WERI-Rb-1 (cell line): ENCODE results near the gene CFAP57.
"Not testable (repeated sequence)": the region's sequence is repeated elsewhere in the genome, so short reads cannot be mapped to it uniquely, and the experiment has no call there.

ENCODE experiments used
- DNase-seq: peaks from one replicate; pipeline ENCODE4 v3.0.0-alpha.2; 2020
- H3K27ac ChIP-seq: fragments of 250-450 bp; sonication (Bioruptor Pico); 2 replicates; pipeline ENCODE4 v1.5.1; 2020; ENCODE audit warnings: mild to moderate bottlenecking, moderate library complexity
- H3K27me3 ChIP-seq: fragments of 250-450 bp; sonication (Bioruptor Pico); 2 replicates; pipeline ENCODE4 v1.5.1; 2021; ENCODE audit warnings: mild to moderate bottlenecking, low read depth, moderate library complexity; ENCODE audit not compliant: insufficient read depth, severe bottlenecking
- H3K36me3 ChIP-seq: fragments of 250-450 bp; sonication (Bioruptor Pico); 2 replicates; pipeline ENCODE4 v1.5.1; 2020; ENCODE audit warnings: mild to moderate bottlenecking, moderate library complexity
- H3K4me3 ChIP-seq: 2 replicates; pipeline ENCODE4 v1.5.1; 2011; ENCODE audit warnings: low read depth, mild to moderate bottlenecking, control low read depth, low read length
- H3K9me3 ChIP-seq: fragments of 250-450 bp; sonication (Bioruptor Pico); 2 replicates; pipeline ENCODE4 v1.5.1; 2021; ENCODE audit warnings: mild to moderate bottlenecking, moderate library complexity; ENCODE audit not compliant: severe bottlenecking
- TF ChIP-seq, protein P1 (sequence below): IDR thresholded peaks from 2 replicates; pipeline ENCODE4 v1.5.1; 2011; ENCODE audit warnings: low read depth, mild to moderate bottlenecking, control low read depth, inconsistent platforms, low read length

The CFAP57 gene

DNA sequence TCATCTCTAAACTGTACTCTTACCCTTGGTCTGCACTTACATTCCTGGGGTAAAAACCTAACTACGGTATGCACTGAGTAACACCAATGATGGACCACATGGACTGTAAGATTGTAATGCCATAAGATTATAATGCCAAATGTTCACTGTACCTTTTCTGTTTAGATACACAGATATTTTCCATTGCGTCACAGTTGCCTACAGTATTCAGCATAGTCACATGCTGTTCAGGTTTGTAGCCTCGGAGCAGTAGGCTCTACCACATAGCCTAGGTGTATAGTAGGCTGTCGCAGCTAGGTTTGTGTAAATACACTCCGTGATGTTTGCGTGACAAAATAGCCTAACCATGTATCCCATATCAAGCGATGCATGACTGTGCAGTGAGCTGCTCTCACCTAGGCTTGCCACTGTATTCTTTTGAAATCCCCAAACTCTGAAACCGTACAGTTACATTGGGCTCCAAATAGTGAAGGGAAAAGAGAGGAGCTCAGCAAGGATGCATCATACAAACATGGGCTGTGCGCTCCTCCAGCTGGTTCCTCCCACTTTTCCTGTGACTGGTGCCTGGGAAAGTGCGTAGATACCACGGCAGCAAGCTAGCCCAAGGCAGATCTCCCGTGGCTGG, 35.2 kb downstream of the CFAP57 start:
- Histone ChIP-seq H3K4me3 (no peak overlapping the region), H3K27ac (no peak overlapping the region)
- no peak for DNase-seq

DNA sequence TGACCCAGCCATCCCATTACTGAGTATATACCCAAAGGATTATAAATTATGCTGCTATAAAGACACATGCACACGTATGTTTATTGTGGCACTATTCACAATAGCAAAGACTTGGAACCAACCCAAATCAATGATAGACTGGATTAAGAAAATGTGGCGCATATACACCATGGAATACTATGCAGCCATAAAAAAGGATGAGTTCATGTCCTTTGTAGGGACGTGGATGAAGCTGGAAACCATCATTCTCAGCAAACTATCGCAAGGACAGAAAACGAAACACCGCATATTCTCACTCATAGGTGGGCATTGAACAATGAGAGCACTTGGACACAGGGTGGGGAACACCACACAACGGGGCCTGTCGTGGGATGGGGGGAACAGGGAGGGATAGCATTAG, 36.1 kb downstream of the CFAP57 start:
- H3K27me3 ChIP-seq, H3K36me3 ChIP-seq, H3K27ac ChIP-seq, H3K4me3 ChIP-seq, DNase-seq: not testable (repeated sequence)
- peaks cover 12% of the 10 kb centered on the region for H3K9me3 ChIP-seq

More for the DNA sequence above, 35.2 kb downstream of the CFAP57 start:
- Histone ChIP-seq H3K27me3 (no peaks in the 10 kb centered on the region), H3K9me3 (peaks cover 12% of the 10 kb centered on the region), H3K36me3 (no peaks in the 10 kb centered on the region)
- TF ChIP-seq, protein P1, sequence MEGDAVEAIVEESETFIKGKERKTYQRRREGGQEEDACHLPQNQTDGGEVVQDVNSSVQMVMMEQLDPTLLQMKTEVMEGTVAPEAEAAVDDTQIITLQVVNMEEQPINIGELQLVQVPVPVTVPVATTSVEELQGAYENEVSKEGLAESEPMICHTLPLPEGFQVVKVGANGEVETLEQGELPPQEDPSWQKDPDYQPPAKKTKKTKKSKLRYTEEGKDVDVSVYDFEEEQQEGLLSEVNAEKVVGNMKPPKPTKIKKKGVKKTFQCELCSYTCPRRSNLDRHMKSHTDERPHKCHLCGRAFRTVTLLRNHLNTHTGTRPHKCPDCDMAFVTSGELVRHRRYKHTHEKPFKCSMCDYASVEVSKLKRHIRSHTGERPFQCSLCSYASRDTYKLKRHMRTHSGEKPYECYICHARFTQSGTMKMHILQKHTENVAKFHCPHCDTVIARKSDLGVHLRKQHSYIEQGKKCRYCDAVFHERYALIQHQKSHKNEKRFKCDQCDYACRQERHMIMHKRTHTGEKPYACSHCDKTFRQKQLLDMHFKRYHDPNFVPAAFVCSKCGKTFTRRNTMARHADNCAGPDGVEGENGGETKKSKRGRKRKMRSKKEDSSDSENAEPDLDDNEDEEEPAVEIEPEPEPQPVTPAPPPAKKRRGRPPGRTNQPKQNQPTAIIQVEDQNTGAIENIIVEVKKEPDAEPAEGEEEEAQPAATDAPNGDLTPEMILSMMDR: no peak

DNA sequence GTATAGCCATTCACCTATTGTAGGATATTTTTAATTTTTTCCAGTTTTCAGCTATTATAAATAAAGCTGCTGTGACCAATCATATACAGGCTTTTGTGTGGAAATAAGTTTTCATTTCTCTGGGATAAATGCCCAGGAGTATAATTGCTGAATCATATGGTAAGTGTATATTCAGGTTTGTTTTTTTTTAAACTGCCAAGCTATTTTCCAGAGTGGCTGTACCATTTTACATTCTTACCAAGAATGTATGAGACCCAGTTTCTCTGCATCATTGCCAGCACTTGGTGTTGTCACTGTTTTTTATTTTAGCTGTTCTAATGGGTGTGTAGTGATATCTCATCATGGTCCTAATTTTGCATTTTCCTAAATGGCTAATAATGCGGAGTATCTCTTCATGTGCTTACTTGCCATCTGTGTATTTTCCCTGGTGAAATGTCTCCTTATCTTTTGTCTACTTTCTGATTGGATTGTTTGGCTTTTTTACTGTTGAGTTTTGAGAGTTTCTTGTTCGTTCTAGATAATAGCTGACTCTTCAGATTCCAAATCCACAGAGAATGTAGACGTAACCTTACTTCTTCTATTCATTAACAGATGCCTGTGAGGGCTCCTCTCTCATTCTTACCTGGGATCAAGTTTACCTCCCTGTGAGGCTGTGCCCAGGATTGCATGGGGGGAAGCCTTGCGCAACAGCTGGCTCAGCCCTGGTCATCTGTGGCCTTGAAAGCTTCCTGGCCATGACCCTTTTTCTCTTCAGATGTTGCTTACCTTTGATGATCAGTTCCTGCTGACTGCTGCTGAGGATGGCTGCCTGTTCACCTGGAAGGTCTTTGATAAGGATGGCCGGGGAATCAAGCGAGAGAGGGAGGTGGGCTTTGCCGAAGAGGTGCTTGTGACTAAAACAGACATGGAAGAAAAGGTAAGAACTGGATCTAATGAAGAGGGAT, 42.6 kb downstream of the CFAP57 start:
- Histone ChIP-seq H3K27me3 (no peaks in the 10 kb centered on the region), H3K4me3 (no peak overlapping the region), H3K27ac (no peak overlapping the region), H3K36me3 (no peaks in the 10 kb centered on the region), H3K9me3 (no peaks in the 10 kb centered on the region)
- TF ChIP-seq, protein P1: no peak
- no peak for DNase-seq

DNA sequence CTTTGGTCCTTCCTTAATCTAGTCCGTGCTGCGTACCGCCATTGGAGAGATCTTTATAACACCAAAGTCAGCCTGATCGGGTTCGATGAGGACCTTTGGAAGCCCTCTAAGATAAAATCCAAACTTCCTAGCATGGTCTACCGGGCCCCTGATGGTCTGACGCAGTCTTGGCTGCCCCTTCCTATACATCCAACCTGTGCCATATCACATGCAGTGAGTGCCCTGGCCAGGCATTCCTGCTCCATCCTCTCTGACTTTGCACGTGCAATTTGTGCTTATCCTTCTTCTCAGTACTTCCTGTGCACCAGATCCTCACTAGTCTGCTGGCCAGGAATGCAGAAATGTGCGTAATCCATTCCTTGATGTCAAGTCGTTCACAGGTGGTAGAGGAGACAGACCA, 45.6 kb downstream of the CFAP57 start:
- Histone ChIP-seq H3K27ac (no peak overlapping the region), H3K27me3 (no peaks in the 10 kb centered on the region), H3K9me3 (no peaks in the 10 kb centered on the region), H3K4me3 (no peak overlapping the region), H3K36me3 (no peaks in the 10 kb centered on the region)
- DNase-seq: no peak
- TF ChIP-seq, protein P1: no peak

DNA sequence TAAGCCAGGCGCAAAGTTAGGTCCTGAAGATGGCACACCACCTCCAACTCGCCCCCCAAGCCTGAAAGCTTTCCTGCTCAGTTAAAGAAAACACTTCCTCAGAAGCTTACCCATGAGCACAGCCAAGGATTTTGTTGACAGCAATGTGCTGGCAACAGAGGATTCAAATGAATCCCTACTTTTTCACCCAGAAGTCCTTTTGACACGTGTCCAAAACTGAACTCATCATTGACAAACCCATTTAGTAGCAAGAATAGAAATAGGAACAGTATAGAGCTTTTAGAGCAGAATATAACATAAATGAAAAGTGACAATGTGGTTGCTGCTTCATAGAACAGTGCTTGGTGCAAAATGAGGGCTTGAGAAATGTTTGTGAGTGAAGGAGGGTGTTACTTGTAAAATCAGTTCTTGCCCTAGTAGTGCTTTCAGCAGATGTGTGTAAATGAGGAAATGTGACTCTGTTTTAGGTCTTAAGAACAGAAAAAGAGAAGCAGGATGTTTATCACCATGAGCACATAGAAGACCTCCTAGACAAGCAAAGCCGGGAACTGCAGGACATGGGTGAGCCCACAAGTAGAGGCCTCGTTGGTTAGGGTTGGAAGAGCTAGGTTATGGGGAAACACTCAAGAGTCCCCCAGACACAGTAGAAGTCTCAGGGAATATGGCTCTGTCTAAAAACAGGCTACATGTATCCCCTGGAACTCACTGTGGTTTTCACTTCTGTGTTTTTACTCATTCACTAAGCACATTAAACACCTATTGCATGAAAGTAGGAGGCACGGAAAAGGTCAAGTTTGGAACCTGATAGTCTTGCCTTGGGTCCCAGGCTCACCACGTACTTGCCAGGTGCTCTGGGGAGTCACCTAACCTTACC, 49.0 kb downstream of the CFAP57 start:
- no peaks in the 10 kb centered on the region for H3K9me3 ChIP-seq
- no peaks in the 10 kb centered on the region for H3K27me3 ChIP-seq
- H3K27ac ChIP-seq: no peak overlapping the region
- no peak for DNase-seq
- TF ChIP-seq, protein P1: no peak
- H3K36me3 ChIP-seq: no peaks in the 10 kb centered on the region
- no peak overlapping the region for H3K4me3 ChIP-seq

DNA sequence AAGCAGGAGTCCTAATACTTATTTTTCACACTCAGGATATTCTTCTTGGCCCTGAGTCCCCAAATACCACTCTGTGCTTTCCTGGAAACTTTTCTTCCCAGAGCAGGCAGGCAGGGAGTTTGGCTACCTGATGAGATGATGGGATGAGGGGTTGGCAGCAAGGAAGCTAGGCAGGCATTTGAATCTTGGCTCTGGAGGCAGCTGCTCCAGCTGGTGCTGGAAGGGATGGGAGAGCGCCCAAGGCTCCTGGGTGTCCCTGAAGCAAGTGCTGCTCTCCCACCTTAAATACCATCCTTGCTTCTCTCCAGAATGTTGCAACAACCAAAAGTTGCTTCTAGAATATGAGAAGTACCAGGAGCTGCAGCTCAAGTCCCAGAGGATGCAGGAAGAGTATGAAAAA, 49.7 kb downstream of the CFAP57 start:
- Histone ChIP-seq H3K4me3 (no peak overlapping the region), H3K36me3 (no peaks in the 10 kb centered on the region), H3K27me3 (no peaks in the 10 kb centered on the region), H3K9me3 (no peaks in the 10 kb centered on the region), H3K27ac (no peak overlapping the region)
- DNase-seq: no peak
- TF ChIP-seq, protein P1: no peak
